ENCODE measurements around the gene AGBL5. TPM values are rescaled to one million over a fixed set of nuclear protein-coding genes. Genes with fewer than 3 reads are reported as not detected.

Gene AGBL5
- total and polyA plus RNA-seq, 2 of the 13 experiments (the other 11 are each of a cell fraction or from before 2014, with no cell fraction given): 55.9 to 73.3 TPM

GRCh38 chr2:27049422-27050280 is 1.8 kb upstream of the AGBL5 start (continued):
- TF ChIP-seq ZNF24 (IDR thresholded peaks at IDR 0.05): no peak
- TF ChIP-seq, protein P1, sequence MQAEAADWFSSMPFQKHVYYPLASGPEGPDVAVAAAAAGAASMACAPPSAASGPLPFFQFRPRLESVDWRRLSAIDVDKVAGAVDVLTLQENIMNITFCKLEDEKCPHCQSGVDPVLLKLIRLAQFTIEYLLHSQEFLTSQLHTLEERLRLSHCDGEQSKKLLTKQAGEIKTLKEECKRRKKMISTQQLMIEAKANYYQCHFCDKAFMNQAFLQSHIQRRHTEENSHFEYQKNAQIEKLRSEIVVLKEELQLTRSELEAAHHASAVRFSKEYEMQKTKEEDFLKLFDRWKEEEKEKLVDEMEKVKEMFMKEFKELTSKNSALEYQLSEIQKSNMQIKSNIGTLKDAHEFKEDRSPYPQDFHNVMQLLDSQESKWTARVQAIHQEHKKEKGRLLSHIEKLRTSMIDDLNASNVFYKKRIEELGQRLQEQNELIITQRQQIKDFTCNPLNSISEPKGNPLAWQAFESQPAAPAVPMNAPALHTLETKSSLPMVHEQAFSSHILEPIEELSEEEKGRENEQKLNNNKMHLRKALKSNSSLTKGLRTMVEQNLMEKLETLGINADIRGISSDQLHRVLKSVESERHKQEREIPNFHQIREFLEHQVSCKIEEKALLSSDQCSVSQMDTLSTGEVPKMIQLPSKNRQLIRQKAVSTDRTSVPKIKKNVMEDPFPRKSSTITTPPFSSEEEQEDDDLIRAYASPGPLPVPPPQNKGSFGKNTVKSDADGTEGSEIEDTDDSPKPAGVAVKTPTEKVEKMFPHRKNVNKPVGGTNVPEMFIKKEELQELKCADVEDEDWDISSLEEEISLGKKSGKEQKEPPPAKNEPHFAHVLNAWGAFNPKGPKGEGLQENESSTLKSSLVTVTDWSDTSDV (CRISPR knock-in tag; IDR thresholded peaks at IDR 0.05): peak; percentile 60
- TF ChIP-seq ZNF841 (CRISPR knock-in tag; IDR thresholded peaks at IDR 0.05; ENCODE audit: borderline replicate concordance): no peak; the same call in 1 of the 2 replicates
- TF ChIP-seq JARID2 (CRISPR knock-in tag; IDR thresholded peaks at IDR 0.05; ENCODE audit: insufficient replicate concordance): peak; percentile 30
- no peak; the same call in 1 of the 2 replicates for TF ChIP-seq ARNTL (CRISPR knock-in tag; IDR thresholded peaks at IDR 0.05)
- TF ChIP-seq, protein P2, sequence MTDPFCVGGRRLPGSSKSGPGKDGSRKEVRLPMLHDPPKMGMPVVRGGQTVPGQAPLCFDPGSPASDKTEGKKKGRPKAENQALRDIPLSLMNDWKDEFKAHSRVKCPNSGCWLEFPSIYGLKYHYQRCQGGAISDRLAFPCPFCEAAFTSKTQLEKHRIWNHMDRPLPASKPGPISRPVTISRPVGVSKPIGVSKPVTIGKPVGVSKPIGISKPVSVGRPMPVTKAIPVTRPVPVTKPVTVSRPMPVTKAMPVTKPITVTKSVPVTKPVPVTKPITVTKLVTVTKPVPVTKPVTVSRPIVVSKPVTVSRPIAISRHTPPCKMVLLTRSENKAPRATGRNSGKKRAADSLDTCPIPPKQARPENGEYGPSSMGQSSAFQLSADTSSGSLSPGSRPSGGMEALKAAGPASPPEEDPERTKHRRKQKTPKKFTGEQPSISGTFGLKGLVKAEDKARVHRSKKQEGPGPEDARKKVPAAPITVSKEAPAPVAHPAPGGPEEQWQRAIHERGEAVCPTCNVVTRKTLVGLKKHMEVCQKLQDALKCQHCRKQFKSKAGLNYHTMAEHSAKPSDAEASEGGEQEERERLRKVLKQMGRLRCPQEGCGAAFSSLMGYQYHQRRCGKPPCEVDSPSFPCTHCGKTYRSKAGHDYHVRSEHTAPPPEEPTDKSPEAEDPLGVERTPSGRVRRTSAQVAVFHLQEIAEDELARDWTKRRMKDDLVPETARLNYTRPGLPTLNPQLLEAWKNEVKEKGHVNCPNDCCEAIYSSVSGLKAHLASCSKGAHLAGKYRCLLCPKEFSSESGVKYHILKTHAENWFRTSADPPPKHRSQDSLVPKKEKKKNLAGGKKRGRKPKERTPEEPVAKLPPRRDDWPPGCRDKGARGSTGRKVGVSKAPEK (CRISPR knock-in tag; IDR thresholded peaks at IDR 0.05; ENCODE audit: borderline replicate concordance): peak; percentile 86; the same call in 1 of the 2 replicates
- TF ChIP-seq RBAK (CRISPR knock-in tag; IDR thresholded peaks at IDR 0.05): no peak
- TF ChIP-seq POLR2G (IDR thresholded peaks at IDR 0.05; ENCODE audit: low read depth, low read length): no peak
- no peak for TF ChIP-seq TERF1 (CRISPR knock-in tag; IDR thresholded peaks at IDR 0.05)
- 0 out of 2 replicates have a peak, but pooled peaks have one; percentile 5 for TF ChIP-seq HOXA3 (CRISPR knock-in tag; IDR thresholded peaks at IDR 0.05)
- no peak for TF ChIP-seq SMAD9 (CRISPR knock-in tag; IDR thresholded peaks at IDR 0.05)
- peak; percentile 65; the same call in 1 of the 2 replicates for TF ChIP-seq ZNF510 (CRISPR knock-in tag; IDR thresholded peaks at IDR 0.05; ENCODE audit: low read depth)
- TF ChIP-seq ZNF737 (CRISPR knock-in tag; IDR thresholded peaks at IDR 0.05; ENCODE audit: borderline replicate concordance): no peak
- no peak for TF ChIP-seq ZKSCAN8 (CRISPR knock-in tag; IDR thresholded peaks at IDR 0.05; ENCODE audit: borderline replicate concordance)
- no peak for TF ChIP-seq SMAD1 (CRISPR knock-in tag; IDR thresholded peaks at IDR 0.05; ENCODE audit: borderline replicate concordance, low read depth)
- no peak for TF ChIP-seq ZNF597 (CRISPR knock-in tag; IDR thresholded peaks at IDR 0.05)
- no peak; the same call in 1 of the 2 replicates for TF ChIP-seq ZFX (CRISPR knock-in tag; IDR thresholded peaks at IDR 0.05; ENCODE audit: low read depth)
- 0 out of 2 replicates have a peak, but pooled peaks have one; percentile 34 for TF ChIP-seq ZNF775 (CRISPR knock-in tag; IDR thresholded peaks at IDR 0.05; ENCODE audit: borderline replicate concordance)
- no peak for TF ChIP-seq SNAPC2 (CRISPR knock-in tag; IDR thresholded peaks at IDR 0.05)
- TF ChIP-seq NR0B2 (CRISPR knock-in tag; IDR thresholded peaks at IDR 0.05): no peak; the same call in 1 of the 2 replicates

Measured in HepG2 (cell line).